OCI-LY1 (cell line): Measurements from ENCODE around the gene MTF2.

Experiments
- EZH2 ChIP-seq: fragments of 200-600 bp; sonication (generic), shearing (Covaris generic); IDR thresholded peaks from 2 replicates; pipeline ENCODE4 v1.8.0; 2017; ENCODE audit warnings: borderline replicate concordance, mixed run types, mild to moderate bottlenecking, antibody characterized with exemption, low read length, moderate library complexity, mixed read lengths
- TF ChIP-seq, protein P1 (sequence below): fragments of 200-600 bp; sonication (generic), shearing (Covaris generic); IDR thresholded peaks from 2 replicates; pipeline ENCODE4 v1.5.1; 2017; ENCODE audit warnings: mild to moderate bottlenecking, antibody characterized with exemption, low read length, moderate library complexity, mixed read lengths

DNA sequence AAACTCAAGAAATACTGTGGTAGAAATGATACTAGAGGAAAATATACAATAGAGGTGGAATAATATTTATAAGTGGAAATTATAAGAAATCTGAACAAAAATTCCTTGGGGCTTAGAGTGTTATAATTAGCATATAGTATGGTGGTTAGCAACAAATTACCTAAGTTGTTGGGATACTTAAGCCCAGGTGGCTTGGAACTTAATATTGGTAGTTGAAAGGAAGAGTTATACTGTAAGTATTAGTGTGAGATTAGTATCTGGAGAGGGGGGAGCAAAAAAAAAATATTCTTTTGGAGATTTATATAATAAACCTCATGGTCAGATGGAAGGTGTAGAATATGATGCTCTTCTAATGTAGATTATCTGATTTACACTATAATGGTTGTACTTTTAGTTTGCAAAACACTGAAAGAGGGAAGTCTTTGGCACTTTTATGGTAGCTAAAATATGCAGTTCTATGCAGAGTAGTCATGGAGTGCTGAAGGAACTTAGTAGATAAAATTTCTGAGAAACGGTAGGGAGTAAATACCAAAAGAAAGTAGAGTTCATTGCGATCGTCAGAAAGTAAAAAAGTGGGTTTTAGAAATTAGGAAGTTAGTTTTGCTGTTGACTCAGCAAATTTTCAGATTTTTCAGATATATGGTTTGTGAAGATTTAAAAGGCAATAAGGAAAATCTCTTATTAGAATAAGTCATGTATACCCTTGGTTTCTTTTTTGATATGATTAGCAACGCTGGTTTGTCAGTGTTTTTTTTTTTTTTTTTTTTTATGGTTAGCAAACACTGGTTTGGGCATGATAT is 45.7 kb downstream of the MTF2 start:
- TF ChIP-seq, protein P1, sequence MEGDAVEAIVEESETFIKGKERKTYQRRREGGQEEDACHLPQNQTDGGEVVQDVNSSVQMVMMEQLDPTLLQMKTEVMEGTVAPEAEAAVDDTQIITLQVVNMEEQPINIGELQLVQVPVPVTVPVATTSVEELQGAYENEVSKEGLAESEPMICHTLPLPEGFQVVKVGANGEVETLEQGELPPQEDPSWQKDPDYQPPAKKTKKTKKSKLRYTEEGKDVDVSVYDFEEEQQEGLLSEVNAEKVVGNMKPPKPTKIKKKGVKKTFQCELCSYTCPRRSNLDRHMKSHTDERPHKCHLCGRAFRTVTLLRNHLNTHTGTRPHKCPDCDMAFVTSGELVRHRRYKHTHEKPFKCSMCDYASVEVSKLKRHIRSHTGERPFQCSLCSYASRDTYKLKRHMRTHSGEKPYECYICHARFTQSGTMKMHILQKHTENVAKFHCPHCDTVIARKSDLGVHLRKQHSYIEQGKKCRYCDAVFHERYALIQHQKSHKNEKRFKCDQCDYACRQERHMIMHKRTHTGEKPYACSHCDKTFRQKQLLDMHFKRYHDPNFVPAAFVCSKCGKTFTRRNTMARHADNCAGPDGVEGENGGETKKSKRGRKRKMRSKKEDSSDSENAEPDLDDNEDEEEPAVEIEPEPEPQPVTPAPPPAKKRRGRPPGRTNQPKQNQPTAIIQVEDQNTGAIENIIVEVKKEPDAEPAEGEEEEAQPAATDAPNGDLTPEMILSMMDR, result no peak
- no peak for TF ChIP-seq EZH2
